Keratinocyte (primary cell): ENCODE measurements around the gene FBXO47. TPM values are rescaled to one million over a fixed set of nuclear protein-coding genes. Genes with fewer than 3 reads are reported as not detected.

ENCODE experiments used
- DNase-seq: peaks from one replicate; pipeline ENCODE4 v3.0.0-alpha.2; 2011; ENCODE audit warnings: low read depth, missing footprints, low spot score
- FAIRE-seq: peaks from 2 replicates; lab custom pipeline; 2011; peaks lifted over from hg19 to GRCh38; lab: Jason Lieb, UNC
- H2AFZ ChIP-seq: 2 replicates; pipeline ENCODE4 v1.6.0; 2012; ENCODE audit warnings: low read length, control low read depth, inconsistent platforms; ENCODE audit not compliant: control insufficient read depth
- H3K27ac ChIP-seq: 2 replicates; pipeline ENCODE4 v1.5.1; 2011; ENCODE audit warnings: low read length; ENCODE audit not compliant: control insufficient read depth, insufficient read depth
- H3K27me3 ChIP-seq: 3 replicates; pipeline ENCODE4 v1.6.0; 2011; ENCODE audit warnings: low read length; ENCODE audit not compliant: control insufficient read depth, insufficient read depth; ENCODE audit errors: extremely low read depth
- H3K36me3 ChIP-seq, 2 experiments: 2 replicates in 1 of 2; 3 replicates in 1 of 2; pipeline ENCODE4 v1.5.1; 2011; ENCODE audit warnings: low read length in 2 of 2, mild to moderate bottlenecking in 1 of 2; ENCODE audit not compliant: control insufficient read depth in 2 of 2, insufficient read depth in 2 of 2; ENCODE audit errors: extremely low read depth in 1 of 2
- H3K4me1 ChIP-seq: 3 replicates; pipeline ENCODE4 v1.5.1; 2011; ENCODE audit warnings: low read length; ENCODE audit not compliant: control insufficient read depth, insufficient read depth; ENCODE audit errors: extremely low read depth
- H3K4me2 ChIP-seq: 3 replicates; pipeline ENCODE4 v1.6.0; 2011; ENCODE audit warnings: low read depth, low read length; ENCODE audit not compliant: control insufficient read depth, insufficient read depth; ENCODE audit errors: extremely low read depth
- H3K4me3 ChIP-seq, 3 experiments: fragments of 200-600 bp in 1 of 3; sonication (generic) in 1 of 3; 2 replicates in 2 of 3; 3 replicates in 1 of 3; pipeline ENCODE4 v1.5.1; 2011 to 2016; ENCODE audit warnings: low read length in 3 of 3, mild to moderate bottlenecking in 3 of 3, control low read depth in 2 of 3, inconsistent platforms in 1 of 3, low read depth in 1 of 3, mixed read lengths in 1 of 3, mixed run types in 1 of 3, moderate library complexity in 1 of 3; ENCODE audit not compliant: control insufficient read depth in 2 of 3, insufficient read depth in 2 of 3; ENCODE audit errors: extremely low read depth in 1 of 3
- H3K79me2 ChIP-seq: 2 replicates; pipeline ENCODE4 v1.6.0; 2012; ENCODE audit warnings: low read length; ENCODE audit not compliant: control insufficient read depth, insufficient read depth
- H3K9ac ChIP-seq: 3 replicates; pipeline ENCODE4 v1.6.0; 2011; ENCODE audit warnings: low read length; ENCODE audit not compliant: control insufficient read depth, insufficient read depth; ENCODE audit errors: extremely low read depth
- H3K9me1 ChIP-seq: 3 replicates; pipeline ENCODE4 v1.6.0; 2011; ENCODE audit warnings: low read length; ENCODE audit not compliant: control insufficient read depth, insufficient read depth; ENCODE audit errors: extremely low read depth
- H3K9me3 ChIP-seq: 2 replicates; pipeline ENCODE4 v1.5.1; 2012; ENCODE audit warnings: low read depth, low read length; ENCODE audit not compliant: control insufficient read depth
- H4K20me1 ChIP-seq: 3 replicates; pipeline ENCODE4 v1.6.0; 2011; ENCODE audit warnings: low read length; ENCODE audit not compliant: control insufficient read depth, insufficient read depth; ENCODE audit errors: extremely low read depth
- CTCF ChIP-seq, 3 experiments: IDR thresholded peaks in 1 of 3; conservative IDR thresholded peaks in 1 of 3; optimal IDR thresholded peaks in 1 of 3; 2 replicates in 2 of 3; 3 replicates in 1 of 3; pipeline versions ENCODE3 to v1.5.1; 2011; ENCODE audit warnings: low read length in 3 of 3, mild to moderate bottlenecking in 3 of 3, moderate library complexity in 2 of 3, control low read depth in 1 of 3, inconsistent platforms in 1 of 3; ENCODE audit not compliant: insufficient read depth in 2 of 3; ENCODE audit errors: extremely low read depth in 1 of 3
- EZH2 ChIP-seq: IDR thresholded peaks from one replicate; pipeline ENCODE4 v1.6.1; 2012; ENCODE audit warnings: inconsistent platforms, mild to moderate bottlenecking, low read length, moderate library complexity
- dilution Hi-C: fragments of 300-500 bp; cut with MboI; formaldehyde crosslinking; loops from one replicate; pipeline ENCODE4 v1.7.0; 2020; ENCODE audit warnings: low sequenced_read_pairs; ENCODE audit not compliant: extremely low pct_ligation_motif_present
- polyA plus RNA-seq, 5 experiments: library from polyadenylated mRNA; depleted of rRNA in 3 of 5; stranded (reverse) in 3 of 5; stranded (forward) in 1 of 5; unstranded in 1 of 5; fragments of >200 nt; gene quantifications; 1 replicate in 1 of 5; 2 replicates in 3 of 5; 3 replicates in 1 of 5; pipeline versions ENCODE4 v1.2.1 to v1.2.3, GENCODE V29; 2011 to 2012; ENCODE audit warnings: missing spikeins in 2 of 5, low read depth in 1 of 5, low replicate concordance in 1 of 5

Gene FBXO47
- polyA plus RNA-seq, 1 donor (not counting 4 experiments of a cell fraction or from before 2014, with no cell fraction given): not detected

DNA sequence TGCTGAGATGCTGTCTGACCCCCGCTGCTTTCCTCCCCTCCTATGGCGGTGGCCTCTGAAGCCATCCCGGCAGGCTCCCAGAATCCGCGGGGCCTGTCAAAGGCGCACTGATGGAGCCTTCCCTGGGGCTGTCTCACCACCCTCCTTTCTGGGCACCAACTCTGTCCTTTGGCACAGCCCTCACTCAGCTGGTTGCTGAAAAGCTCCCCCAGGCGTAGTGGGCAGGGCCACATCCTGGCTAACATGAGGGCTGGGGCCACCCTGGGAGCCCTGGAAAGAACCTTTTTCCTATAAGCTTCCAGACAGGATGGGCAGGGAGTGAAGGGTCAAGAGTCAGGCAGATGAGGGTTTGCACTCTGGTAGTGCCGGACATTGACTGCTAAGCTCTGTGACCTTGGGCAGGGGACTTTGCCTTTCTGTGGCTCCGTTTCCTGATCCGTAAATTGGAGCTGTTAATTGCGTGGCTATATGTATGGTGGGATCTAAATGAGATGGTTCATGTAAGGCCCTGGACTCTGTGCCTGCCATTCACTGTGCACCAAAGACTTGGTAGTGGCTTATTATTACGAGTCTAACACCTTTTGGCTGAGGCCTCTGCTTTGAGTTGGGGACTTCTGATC lies 69.4 kb downstream of the FBXO47 start:
- H4K20me1 ChIP-seq: no peaks in the 10 kb centered on the region

DNA sequence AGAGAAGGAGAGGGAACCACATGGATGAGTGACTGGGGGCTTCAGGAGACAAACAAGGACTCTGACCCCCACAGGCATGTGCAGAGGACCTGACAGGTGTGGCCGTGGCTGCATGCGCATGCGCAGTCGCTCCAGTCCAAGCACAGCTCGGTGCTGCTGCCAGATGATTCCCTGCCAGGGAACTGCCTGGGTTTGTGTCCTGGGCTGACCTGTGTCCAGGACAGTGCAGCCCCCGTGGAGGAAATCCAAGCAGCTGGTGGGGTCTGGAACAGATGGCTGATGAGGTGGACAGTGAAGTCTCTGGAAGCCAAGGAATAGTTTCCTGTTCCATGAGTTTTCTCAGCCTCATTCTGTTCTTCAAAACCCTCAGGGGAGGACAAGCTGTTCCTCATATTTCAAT lies 70.0 kb downstream of the FBXO47 start:
- no peak overlapping the region for H3K4me2 ChIP-seq
- H4K20me1 ChIP-seq: no peaks in the 10 kb centered on the region
- no peak overlapping the region for H3K27ac ChIP-seq
- no peaks in the 10 kb centered on the region for H3K9me1 ChIP-seq
- no peaks in the 10 kb centered on the region for H3K9me3 ChIP-seq
- no peak overlapping the region for H2AFZ ChIP-seq
- H3K27me3 ChIP-seq: no peaks in the 10 kb centered on the region
- dilution Hi-C loops: no loop called here
- no peak for DNase-seq
- peaks cover 20% of the 10 kb centered on the region for H3K4me1 ChIP-seq
- peaks cover 45 to 49% of the 10 kb centered on the region in 2 experiments for H3K36me3 ChIP-seq
- H3K79me2 ChIP-seq: peaks cover 3% of the 10 kb centered on the region
- no peak for FAIRE-seq
- TF ChIP-seq EZH2 (no peak), CTCF (optimal IDR thresholded peaks at IDR 0.05 in 1 of 3, IDR thresholded peaks at IDR 0.05 in 1 of 3, conservative IDR thresholded peaks at IDR 0.05 in 1 of 3; ENCODE audit: extremely low read depth in 1 of 3, insufficient read depth in 2 of 3, low read length in 3 of 3) (no peak)
- H3K9ac ChIP-seq: no peak overlapping the region
- H3K4me3 ChIP-seq: no peak overlapping the region

More for the DNA sequence above, 69.4 kb downstream of the FBXO47 start:
- Histone ChIP-seq H3K4me1 (peaks cover 20% of the 10 kb centered on the region), H3K9me3 (no peaks in the 10 kb centered on the region), H3K9me1 (no peaks in the 10 kb centered on the region), H3K27ac (no peak overlapping the region), H2AFZ (no peak overlapping the region), H3K79me2 (peaks cover 5% of the 10 kb centered on the region), H3K4me3 (no peak overlapping the region), H3K36me3 (peaks cover 40 to 46% of the 10 kb centered on the region in 2 experiments), H3K4me2 (no peak overlapping the region), H3K9ac (no peak overlapping the region), H3K27me3 (no peaks in the 10 kb centered on the region)
- no peak for FAIRE-seq
- dilution Hi-C loops: no loop called here
- no peak for TF ChIP-seq EZH2
- TF ChIP-seq CTCF (optimal IDR thresholded peaks at IDR 0.05 in 1 of 3, IDR thresholded peaks at IDR 0.05 in 1 of 3, conservative IDR thresholded peaks at IDR 0.05 in 1 of 3; ENCODE audit: extremely low read depth in 1 of 3, insufficient read depth in 2 of 3, low read length in 3 of 3): no peak
- DNase-seq: no peak
